HepG2 (cell line): ENCODE data around the gene CLEC16A. TPM values are rescaled to one million over a fixed set of nuclear protein-coding genes. Genes with fewer than 3 reads are reported as not detected.
A peak's percentile ranks its signal among the peaks of the same experiment; 100 is the strongest.

Experiments
- GRHL1 ChIP-seq: sonication (generic); formaldehyde crosslinking; conservative IDR thresholded peaks from 2 replicates; pipeline ENCODE4 v1.8.0; 2022; ENCODE audit warnings: missing genetic modification reagents
- KDM5B ChIP-seq: sonication (generic); formaldehyde crosslinking; IDR thresholded peaks from 2 replicates; pipeline ENCODE4 v1.4.0; 2020; ENCODE audit warnings: missing genetic modification reagents, mild to moderate bottlenecking, borderline replicate concordance
- MIER2 ChIP-seq: IDR thresholded peaks from 2 replicates; pipeline ENCODE4 v1.6.1; 2016; ENCODE audit warnings: missing biosample characterization, missing genetic modification reagents
- MXI1 ChIP-seq: IDR thresholded peaks from 3 replicates; pipeline ENCODE4 v1.6.1; 2012; ENCODE audit warnings: low read depth, low read length, inconsistent platforms, borderline replicate concordance
- SP5 ChIP-seq: IDR thresholded peaks from 2 replicates; pipeline ENCODE4 v1.6.1; 2016; ENCODE audit warnings: low read depth, borderline replicate concordance
- ZBTB10 ChIP-seq: sonication (generic); formaldehyde crosslinking; IDR thresholded peaks from 2 replicates; pipeline ENCODE4 v1.4.0; 2020; ENCODE audit warnings: missing genetic modification reagents, borderline replicate concordance
- ZBTB2 ChIP-seq: sonication (generic); formaldehyde crosslinking; IDR thresholded peaks from 2 replicates; pipeline ENCODE4 v1.8.0; 2022; ENCODE audit warnings: low read depth, missing genetic modification reagents
- ZNF230 ChIP-seq: sonication (generic); formaldehyde crosslinking; IDR thresholded peaks from 2 replicates; pipeline ENCODE4 v1.4.0; 2020; ENCODE audit warnings: mild to moderate bottlenecking, missing genetic modification reagents
- ZNF543 ChIP-seq: sonication (generic); formaldehyde crosslinking; IDR thresholded peaks from 2 replicates; pipeline ENCODE4 v1.4.0; 2020; ENCODE audit warnings: mild to moderate bottlenecking, missing genetic modification reagents
- ZNF567 ChIP-seq: sonication (generic); formaldehyde crosslinking; IDR thresholded peaks from 2 replicates; pipeline ENCODE4 v1.8.1; 2023; ENCODE audit warnings: mild to moderate bottlenecking, missing genetic modification reagents, borderline replicate concordance
- ZNF569 ChIP-seq: sonication (generic); formaldehyde crosslinking; IDR thresholded peaks from 2 replicates; pipeline ENCODE4 v1.5.0; 2020; ENCODE audit warnings: mild to moderate bottlenecking, missing genetic modification reagents, moderate library complexity, borderline replicate concordance
- ZNF83 ChIP-seq: sonication (generic); formaldehyde crosslinking; IDR thresholded peaks from 2 replicates; pipeline ENCODE4 v1.4.0; 2020; ENCODE audit warnings: missing genetic modification reagents, mild to moderate bottlenecking, borderline replicate concordance
- polyA plus RNA-seq, 8 experiments: library from polyadenylated mRNA; depleted of rRNA in 3 of 8; stranded (reverse) in 7 of 8; unstranded in 1 of 8; fragments of >200 nt; fragmentation: Illumina TruSeq in 4 of 8; extraction: Trizol in 4 of 8; gene quantifications; 2 replicates each; pipeline versions ENCODE4 v1.2.1 to v1.2.3, GENCODE V29; 2011 to 2016; ENCODE audit warnings: low read depth in 4 of 8, missing spikeins in 1 of 8, mixed read lengths in 1 of 8; ENCODE audit not compliant: insufficient read depth in 1 of 8
- total RNA-seq, 5 experiments: library from RNA; depleted of rRNA; stranded (reverse); fragments of >200 nt; fragmentation: Illumina TruSeq; extraction: Trizol; gene quantifications; 2 replicates each; pipeline ENCODE4 v1.2.3, GENCODE V29; 2016; ENCODE audit warnings: low read depth in 1 of 5
- TF ChIP-seq, protein P1 (sequence below), 2 experiments: fragments of 450-650 bp in 1 of 2; sonication (generic) in 1 of 2; formaldehyde crosslinking in 1 of 2; IDR thresholded peaks; 2 replicates each; pipeline versions ENCODE4 v1.6.1 to v1.8.0; 2016 to 2022; ENCODE audit warnings: antibody characterized with exemption in 1 of 2, mild to moderate bottlenecking in 1 of 2, missing genetic modification reagents in 1 of 2

The CLEC16A gene
- total and polyA plus RNA-seq, 2 of the 13 experiments (the other 11 are each of a cell fraction or from before 2014, with no cell fraction given), result 8.5 to 10.3 TPM

DNA sequence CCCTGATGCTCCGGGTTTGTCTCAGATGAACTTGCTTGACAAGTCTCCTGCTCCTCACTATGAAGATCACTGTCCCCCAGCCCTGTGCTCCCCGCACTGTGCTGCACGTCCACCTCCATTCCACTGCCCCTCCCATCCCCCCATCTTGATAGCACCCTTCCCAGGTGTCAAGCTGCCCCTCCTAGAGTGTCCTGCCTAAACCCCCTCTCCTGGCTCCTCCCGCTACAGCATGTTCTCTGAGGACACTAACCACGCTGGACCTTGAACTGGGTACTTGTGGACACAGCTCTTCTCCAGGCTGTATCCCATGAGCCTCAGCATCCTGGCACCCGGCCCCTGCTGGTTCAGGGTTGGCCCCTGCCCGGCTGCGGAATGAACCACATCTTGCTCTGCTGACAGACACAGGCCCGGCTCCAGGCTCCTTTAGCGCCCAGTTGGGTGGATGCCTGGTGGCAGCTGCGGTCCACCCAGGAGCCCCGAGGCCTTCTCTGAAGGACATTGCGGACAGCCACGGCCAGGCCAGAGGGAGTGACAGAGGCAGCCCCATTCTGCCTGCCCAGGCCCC is 20.6 kb upstream of the CLEC16A start (continued):
- 0 out of 2 replicates have a peak, but pooled peaks have one; percentile 51 for TF ChIP-seq ZNF230 (CRISPR knock-in tag)
- TF ChIP-seq ZNF567 (CRISPR knock-in tag), result peak; percentile 34; the same call in 1 of the 2 replicates
- peak; percentile 67; the same call in 1 of the 3 replicates for TF ChIP-seq MXI1
- no peak for TF ChIP-seq ZNF569
- peak; percentile 87; the same call in 1 of the 2 replicates for TF ChIP-seq KDM5B (CRISPR knock-in tag)
- TF ChIP-seq MIER2 (CRISPR knock-in tag), result peak; percentile 52
- no peak for TF ChIP-seq ZNF83 (CRISPR knock-in tag)
- TF ChIP-seq ZBTB2 (CRISPR knock-in tag), result no peak
- TF ChIP-seq, protein P1, sequence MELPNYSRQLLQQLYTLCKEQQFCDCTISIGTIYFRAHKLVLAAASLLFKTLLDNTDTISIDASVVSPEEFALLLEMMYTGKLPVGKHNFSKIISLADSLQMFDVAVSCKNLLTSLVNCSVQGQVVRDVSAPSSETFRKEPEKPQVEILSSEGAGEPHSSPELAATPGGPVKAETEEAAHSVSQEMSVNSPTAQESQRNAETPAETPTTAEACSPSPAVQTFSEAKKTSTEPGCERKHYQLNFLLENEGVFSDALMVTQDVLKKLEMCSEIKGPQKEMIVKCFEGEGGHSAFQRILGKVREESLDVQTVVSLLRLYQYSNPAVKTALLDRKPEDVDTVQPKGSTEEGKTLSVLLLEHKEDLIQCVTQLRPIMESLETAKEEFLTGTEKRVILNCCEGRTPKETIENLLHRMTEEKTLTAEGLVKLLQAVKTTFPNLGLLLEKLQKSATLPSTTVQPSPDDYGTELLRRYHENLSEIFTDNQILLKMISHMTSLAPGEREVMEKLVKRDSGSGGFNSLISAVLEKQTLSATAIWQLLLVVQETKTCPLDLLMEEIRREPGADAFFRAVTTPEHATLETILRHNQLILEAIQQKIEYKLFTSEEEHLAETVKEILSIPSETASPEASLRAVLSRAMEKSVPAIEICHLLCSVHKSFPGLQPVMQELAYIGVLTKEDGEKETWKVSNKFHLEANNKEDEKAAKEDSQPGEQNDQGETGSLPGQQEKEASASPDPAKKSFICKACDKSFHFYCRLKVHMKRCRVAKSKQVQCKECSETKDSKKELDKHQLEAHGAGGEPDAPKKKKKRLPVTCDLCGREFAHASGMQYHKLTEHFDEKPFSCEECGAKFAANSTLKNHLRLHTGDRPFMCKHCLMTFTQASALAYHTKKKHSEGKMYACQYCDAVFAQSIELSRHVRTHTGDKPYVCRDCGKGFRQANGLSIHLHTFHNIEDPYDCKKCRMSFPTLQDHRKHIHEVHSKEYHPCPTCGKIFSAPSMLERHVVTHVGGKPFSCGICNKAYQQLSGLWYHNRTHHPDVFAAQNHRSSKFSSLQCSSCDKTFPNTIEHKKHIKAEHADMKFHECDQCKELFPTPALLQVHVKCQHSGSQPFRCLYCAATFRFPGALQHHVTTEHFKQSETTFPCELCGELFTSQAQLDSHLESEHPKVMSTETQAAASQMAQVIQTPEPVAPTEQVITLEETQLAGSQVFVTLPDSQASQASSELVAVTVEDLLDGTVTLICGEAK (IDR thresholded peaks at IDR 0.05), result no peak
- TF ChIP-seq, protein P1 (CRISPR knock-in tag; IDR thresholded peaks at IDR 0.05), result no peak
- no peak for TF ChIP-seq GRHL1 (CRISPR knock-in tag)
- TF ChIP-seq ZBTB10 (CRISPR knock-in tag), result no peak
- TF ChIP-seq ZNF543, result no peak; the same call in 1 of the 2 replicates
- peak; percentile 45; the same call in 1 of the 2 replicates for TF ChIP-seq SP5
